ENCODE results near the gene CEACAM7.

GRCh38 chr19:41690801-41691065 is 2.7 kb upstream of the CEACAM7 start:
- TF ChIP-seq CTCF (IDR thresholded peaks at IDR 0.05), result no peak
- no peak for TF ChIP-seq ZFX (IDR thresholded peaks at IDR 0.05; ENCODE audit: borderline replicate concordance)
